ENCODE results near the gene WSCD2. TPM values are rescaled to one million over a fixed set of nuclear protein-coding genes. Genes with fewer than 3 reads are reported as not detected.

The WSCD2 gene
- total RNA-seq, 1 donor from 2014 or later: 4.2 TPM

DNA sequence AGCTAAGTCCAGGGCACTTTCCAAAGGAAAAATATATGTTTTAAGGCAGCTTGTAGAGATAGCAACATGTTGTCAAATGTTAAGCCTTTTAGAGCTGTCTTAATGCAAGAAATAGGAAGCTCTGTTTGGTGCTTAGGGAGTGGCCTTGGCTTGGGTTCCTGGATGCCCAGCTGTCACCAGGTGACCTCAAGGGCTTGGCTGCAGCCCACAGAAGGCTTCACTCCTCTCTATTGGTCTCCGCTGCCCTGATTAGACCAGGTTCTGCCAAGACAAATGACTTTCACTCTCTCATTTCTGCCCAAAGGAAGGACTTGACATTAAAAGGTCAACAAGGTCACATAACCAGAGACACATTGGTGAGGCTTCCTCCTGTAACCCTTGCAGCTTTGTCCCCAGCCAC, 76.8 kb downstream of the WSCD2 start:
- no peaks in the 10 kb centered on the region for H3K9me3 ChIP-seq
- H3K4me1 ChIP-seq: no peaks in the 10 kb centered on the region
- H3K36me3 ChIP-seq: no peaks in the 10 kb centered on the region
- TF ChIP-seq POLR2AphosphoS5 (IDR thresholded peaks at IDR 0.05; ENCODE audit: insufficient read depth in 1 of 2, low read depth in 1 of 2): no peak
- TF ChIP-seq, protein P1, sequence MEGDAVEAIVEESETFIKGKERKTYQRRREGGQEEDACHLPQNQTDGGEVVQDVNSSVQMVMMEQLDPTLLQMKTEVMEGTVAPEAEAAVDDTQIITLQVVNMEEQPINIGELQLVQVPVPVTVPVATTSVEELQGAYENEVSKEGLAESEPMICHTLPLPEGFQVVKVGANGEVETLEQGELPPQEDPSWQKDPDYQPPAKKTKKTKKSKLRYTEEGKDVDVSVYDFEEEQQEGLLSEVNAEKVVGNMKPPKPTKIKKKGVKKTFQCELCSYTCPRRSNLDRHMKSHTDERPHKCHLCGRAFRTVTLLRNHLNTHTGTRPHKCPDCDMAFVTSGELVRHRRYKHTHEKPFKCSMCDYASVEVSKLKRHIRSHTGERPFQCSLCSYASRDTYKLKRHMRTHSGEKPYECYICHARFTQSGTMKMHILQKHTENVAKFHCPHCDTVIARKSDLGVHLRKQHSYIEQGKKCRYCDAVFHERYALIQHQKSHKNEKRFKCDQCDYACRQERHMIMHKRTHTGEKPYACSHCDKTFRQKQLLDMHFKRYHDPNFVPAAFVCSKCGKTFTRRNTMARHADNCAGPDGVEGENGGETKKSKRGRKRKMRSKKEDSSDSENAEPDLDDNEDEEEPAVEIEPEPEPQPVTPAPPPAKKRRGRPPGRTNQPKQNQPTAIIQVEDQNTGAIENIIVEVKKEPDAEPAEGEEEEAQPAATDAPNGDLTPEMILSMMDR (IDR thresholded peaks at IDR 0.05): no peak
- TF ChIP-seq POLR2A (IDR thresholded peaks at IDR 0.05): no peak
- no peaks in the 10 kb centered on the region for H3K27me3 ChIP-seq
- H3K27ac ChIP-seq: no peak overlapping the region
- DNase-seq (ENCODE audit: extremely low spot score in 2 of 2): no peak
- intact Hi-C loops (cut with DNase I): no loop called here
- H3K4me3 ChIP-seq: no peak overlapping the region

DNA sequence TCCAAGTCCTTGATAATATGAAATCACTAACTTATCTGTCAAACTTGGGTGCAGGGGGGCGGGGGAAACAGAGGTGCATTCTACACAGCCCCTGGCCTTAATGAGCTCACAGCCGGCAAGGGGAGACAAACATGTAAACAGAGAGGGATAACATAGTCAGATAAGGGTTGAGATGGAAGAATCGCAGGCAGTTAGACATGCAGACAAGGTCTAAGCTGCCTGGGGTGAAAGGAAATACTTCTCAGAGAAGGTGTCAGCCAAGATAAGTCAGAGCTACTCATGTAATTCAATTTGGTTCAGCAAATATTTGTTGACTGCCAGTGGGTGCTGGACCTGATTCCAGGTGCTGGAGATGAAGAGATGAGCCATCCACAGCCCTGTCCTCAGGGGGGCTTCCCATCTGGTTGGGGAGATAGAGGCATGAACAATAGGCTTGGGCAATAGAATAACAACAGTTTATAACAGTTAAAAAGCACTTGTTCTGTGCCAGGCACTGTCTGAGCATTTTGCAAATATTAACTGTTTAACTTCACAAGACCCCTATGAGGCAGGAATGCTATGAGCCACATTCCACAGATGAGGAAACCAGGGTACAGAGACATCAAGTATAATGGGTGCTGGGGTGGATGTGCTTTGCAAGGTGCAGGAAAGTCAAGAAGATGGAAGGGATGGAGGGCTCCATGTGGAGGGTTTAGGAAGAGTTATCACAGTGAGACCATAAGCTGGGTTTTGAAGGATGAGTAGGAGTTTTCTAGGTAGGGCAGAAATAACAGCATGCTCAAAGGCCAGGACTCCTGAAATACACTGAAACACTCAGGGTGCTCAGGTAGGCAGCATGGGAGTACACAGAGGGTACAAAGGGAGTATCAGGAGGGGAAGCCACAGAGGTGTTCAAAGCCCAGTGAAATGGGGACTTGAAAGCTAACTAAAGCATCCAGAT, 79.0 kb downstream of the WSCD2 start:
- intact Hi-C loops (cut with DNase I): no loop called here
- Histone ChIP-seq H3K36me3 (no peaks in the 10 kb centered on the region), H3K4me3 (no peak overlapping the region), H3K27me3 (no peaks in the 10 kb centered on the region), H3K4me1 (no peaks in the 10 kb centered on the region), H3K27ac (no peak overlapping the region), H3K9me3 (no peaks in the 10 kb centered on the region)
- DNase-seq (ENCODE audit: extremely low spot score in 2 of 2): no peak
- TF ChIP-seq, protein P1 (IDR thresholded peaks at IDR 0.05): no peak
- no peak for TF ChIP-seq POLR2A (IDR thresholded peaks at IDR 0.05)
- no peak for TF ChIP-seq POLR2AphosphoS5 (IDR thresholded peaks at IDR 0.05; ENCODE audit: insufficient read depth in 1 of 2, low read depth in 1 of 2)

DNA sequence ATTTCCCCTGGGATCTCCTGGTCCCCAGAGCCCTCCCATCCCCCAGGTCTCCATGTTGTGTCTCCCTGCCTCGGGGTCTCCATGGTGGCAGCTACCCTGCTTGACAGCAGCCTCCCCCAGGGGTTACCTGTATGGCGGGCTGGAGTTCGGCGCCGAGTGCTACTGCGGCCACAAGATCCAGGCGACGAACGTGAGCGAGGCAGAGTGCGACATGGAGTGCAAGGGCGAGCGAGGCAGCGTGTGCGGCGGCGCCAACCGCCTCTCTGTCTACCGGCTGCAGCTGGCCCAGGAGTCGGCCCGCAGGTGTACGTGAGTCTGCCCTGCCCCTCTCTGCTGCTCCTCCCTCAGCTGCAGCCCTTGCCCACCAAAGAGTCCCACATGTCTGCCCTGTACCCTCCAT, 80.9 kb downstream of the WSCD2 start:
- Histone ChIP-seq H3K4me3 (no peak overlapping the region), H3K9me3 (no peaks in the 10 kb centered on the region), H3K36me3 (no peaks in the 10 kb centered on the region), H3K4me1 (no peaks in the 10 kb centered on the region), H3K27ac (no peak overlapping the region), H3K27me3 (no peaks in the 10 kb centered on the region)
- no peak for DNase-seq (ENCODE audit: extremely low spot score in 2 of 2)
- TF ChIP-seq POLR2AphosphoS5 (IDR thresholded peaks at IDR 0.05; ENCODE audit: insufficient read depth in 1 of 2, low read depth in 1 of 2) (no peak), POLR2A (IDR thresholded peaks at IDR 0.05) (no peak)
- TF ChIP-seq, protein P1 (IDR thresholded peaks at IDR 0.05): no peak
- intact Hi-C loops (cut with DNase I): no loop called here

DNA sequence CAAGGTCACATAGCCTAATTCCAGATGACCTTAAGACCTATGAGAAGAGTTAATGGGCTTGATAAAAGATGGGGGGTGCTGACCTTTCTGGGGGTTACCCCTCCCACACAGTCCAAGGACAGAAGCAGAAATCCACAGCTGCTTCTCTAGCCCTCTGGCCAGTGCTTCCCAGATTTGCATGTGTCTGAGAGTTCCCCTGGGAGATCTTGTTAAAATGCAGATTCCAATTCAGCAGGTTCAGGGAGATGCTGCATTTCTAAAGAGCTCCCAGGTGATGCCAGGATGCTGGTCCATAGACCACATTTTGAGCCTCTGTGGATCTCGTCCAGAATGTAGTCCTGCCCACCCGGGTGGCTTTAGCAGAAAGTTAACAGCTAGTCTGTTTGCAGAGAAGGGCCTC, 82.1 kb downstream of the WSCD2 start:
- H3K27ac ChIP-seq: no peak overlapping the region
- no peaks in the 10 kb centered on the region for H3K36me3 ChIP-seq
- no peaks in the 10 kb centered on the region for H3K4me1 ChIP-seq
- intact Hi-C loops (cut with DNase I): no loop called here
- no peak for TF ChIP-seq POLR2A (IDR thresholded peaks at IDR 0.05)
- no peak for TF ChIP-seq POLR2AphosphoS5 (IDR thresholded peaks at IDR 0.05; ENCODE audit: insufficient read depth in 1 of 2, low read depth in 1 of 2)
- TF ChIP-seq, protein P1 (IDR thresholded peaks at IDR 0.05): no peak
- no peaks in the 10 kb centered on the region for H3K27me3 ChIP-seq
- no peak overlapping the region for H3K4me3 ChIP-seq
- no peaks in the 10 kb centered on the region for H3K9me3 ChIP-seq
- DNase-seq (ENCODE audit: extremely low spot score in 2 of 2): no peak

DNA sequence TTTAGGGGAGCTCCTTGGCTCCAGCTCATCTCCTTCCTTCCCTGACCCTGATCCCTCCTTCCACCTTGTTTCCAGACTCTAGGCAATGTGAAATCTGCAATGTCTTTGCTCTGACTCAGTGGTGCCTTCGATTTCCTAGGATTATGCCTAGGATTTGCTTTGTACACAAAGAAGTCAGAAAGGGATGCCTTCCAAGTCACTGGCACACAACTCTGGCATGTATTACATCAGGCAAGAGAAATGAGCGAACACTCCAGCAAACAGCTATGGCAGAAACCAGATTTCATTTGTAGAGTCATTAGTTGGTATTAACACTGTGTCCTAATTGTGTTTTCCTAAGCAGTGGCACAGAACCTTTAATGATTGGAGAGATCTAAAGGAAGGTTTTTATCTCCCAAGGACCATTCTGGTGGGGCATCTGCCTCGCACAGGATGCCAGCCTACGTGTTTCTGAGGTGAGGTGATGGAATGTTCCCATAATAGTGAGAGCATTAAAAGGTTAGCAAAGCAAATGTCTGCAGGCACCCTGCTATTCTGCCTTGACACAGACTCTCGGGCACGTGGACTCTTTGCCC, 84.9 kb downstream of the WSCD2 start:
- H3K27me3 ChIP-seq: no peaks in the 10 kb centered on the region
- DNase-seq (ENCODE audit: extremely low spot score in 2 of 2): no peak
- H3K4me3 ChIP-seq: no peak overlapping the region
- no peaks in the 10 kb centered on the region for H3K36me3 ChIP-seq
- H3K4me1 ChIP-seq: no peaks in the 10 kb centered on the region
- intact Hi-C loops (cut with DNase I): no loop called here
- TF ChIP-seq POLR2A (IDR thresholded peaks at IDR 0.05) (no peak), POLR2AphosphoS5 (IDR thresholded peaks at IDR 0.05; ENCODE audit: insufficient read depth in 1 of 2, low read depth in 1 of 2) (no peak)
- TF ChIP-seq, protein P1 (IDR thresholded peaks at IDR 0.05): no peak
- no peaks in the 10 kb centered on the region for H3K9me3 ChIP-seq
- no peak overlapping the region for H3K27ac ChIP-seq

Data from vagina (tissue), 2 donors.